Fibroblast of lung (primary cell): Measurements from ENCODE around the gene PAX7.
A peak's percentile ranks its signal among the peaks of the same experiment; 100 is the strongest.

Experiments
- EZH2 ChIP-seq: IDR thresholded peaks from 2 replicates; pipeline ENCODE4 v1.5.1; 2012; ENCODE audit warnings: low read length, control low read depth, mild to moderate bottlenecking; ENCODE audit errors: missing control alignments
- TF ChIP-seq, protein P1 (sequence below), 2 donors: IDR thresholded peaks in 1 of 2; conservative IDR thresholded peaks in 1 of 2; 1 replicate in 1 of 2; 2 replicates in 1 of 2; pipeline ENCODE4 v1.5.1; 2011 to 2012; ENCODE audit warnings: low read length in 2 of 2, control low read depth in 1 of 2, inconsistent platforms in 1 of 2, low read depth in 1 of 2, mild to moderate bottlenecking in 1 of 2

DNA sequence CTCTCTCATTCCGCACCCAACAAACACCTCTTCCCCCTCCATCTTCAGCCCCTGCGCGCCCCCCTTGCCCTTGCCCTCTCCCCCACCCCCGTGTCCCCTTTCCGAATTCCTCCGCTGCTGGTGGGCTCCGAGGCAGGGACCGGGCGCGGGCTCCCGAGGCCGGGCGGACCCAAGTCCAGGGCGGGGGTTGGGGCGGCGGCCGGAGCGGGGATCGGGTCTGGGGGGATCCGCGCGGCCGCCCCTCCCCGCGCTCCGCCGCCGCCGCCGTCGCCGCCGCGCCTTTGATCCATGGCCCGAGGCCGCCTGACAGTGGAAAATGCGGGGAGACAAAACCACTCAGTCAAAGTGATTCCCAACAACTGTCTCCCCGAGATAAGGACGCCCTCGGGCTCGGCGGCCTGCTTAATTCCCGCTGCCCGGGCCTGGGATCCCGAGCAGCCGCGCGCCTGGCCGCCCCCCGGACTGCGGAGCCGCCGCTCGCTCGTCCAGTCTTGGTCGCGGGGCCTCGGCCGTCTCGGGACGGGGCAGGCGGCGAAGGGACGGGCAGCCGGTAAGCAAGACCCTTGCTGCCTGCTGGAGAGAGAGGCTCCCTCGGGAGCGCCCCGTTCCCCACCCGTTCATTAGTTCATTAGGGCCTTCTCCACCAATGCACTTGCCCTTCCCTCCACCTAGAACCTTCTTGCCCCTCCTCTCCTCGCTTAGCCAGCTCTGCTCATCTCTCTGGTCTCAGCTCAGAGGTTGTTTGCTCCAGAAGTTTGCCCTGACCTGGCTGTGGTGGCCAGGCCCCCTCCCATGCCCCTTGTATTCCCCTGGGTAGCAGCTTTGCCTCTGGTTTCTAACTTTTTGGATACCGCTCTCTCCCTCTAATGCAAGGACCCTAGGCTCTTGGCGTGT, 86.4 kb downstream of the PAX7 start:
- TF ChIP-seq, protein P1, sequence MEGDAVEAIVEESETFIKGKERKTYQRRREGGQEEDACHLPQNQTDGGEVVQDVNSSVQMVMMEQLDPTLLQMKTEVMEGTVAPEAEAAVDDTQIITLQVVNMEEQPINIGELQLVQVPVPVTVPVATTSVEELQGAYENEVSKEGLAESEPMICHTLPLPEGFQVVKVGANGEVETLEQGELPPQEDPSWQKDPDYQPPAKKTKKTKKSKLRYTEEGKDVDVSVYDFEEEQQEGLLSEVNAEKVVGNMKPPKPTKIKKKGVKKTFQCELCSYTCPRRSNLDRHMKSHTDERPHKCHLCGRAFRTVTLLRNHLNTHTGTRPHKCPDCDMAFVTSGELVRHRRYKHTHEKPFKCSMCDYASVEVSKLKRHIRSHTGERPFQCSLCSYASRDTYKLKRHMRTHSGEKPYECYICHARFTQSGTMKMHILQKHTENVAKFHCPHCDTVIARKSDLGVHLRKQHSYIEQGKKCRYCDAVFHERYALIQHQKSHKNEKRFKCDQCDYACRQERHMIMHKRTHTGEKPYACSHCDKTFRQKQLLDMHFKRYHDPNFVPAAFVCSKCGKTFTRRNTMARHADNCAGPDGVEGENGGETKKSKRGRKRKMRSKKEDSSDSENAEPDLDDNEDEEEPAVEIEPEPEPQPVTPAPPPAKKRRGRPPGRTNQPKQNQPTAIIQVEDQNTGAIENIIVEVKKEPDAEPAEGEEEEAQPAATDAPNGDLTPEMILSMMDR (conservative IDR thresholded peaks at IDR 0.05 in 1 of 2, IDR thresholded peaks at IDR 0.05 in 1 of 2; ENCODE audit: low read depth in 1 of 2, low read length in 2 of 2): no peak
- peak; percentile 42 for TF ChIP-seq EZH2
